ENCODE measurements around the gene C22orf39.

DNA sequence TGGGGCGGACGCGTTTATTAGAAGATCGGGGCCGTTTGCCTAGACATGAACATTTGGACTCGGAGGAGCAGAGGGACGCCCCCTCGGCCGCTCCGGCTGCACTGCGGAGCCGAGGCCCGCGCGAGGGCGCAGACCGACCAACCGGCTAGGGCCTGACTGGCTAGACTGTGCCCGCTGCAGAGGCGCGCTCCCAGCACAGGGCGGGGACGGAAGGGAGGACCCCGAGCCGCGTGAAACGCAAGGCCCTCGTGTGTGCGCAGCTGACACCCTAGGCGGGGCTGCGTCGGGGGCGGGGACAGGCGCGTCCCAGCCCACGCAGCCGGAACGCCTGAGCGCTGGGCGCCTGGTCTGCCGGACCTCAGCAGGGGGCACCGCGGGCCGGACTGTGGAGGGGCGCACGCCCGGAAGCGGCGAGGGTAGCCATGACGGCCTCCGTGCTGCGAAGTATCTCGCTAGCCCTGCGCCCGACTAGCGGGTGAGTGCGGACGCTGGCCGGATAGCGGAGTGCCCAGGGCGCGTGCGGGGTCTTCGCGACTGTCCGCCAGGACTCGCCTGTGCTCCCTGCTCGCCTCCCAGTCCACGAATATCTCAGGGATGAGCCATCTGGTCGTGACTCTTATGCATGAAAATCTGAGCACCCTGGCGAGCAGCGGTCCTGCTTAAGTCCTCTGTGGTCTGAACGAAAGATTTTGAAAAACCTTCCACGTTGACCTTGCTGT is 15.2 kb downstream of the C22orf39 start, which contains the start of gene MRPL40:
- TF ChIP-seq POLR2A (IDR thresholded peaks at IDR 0.05; ENCODE audit: low read length) (peak; percentile 82), RFX5 (IDR thresholded peaks at IDR 0.05) (0 out of 2 replicates have a peak, but pooled peaks have one; percentile 40)
- TF ChIP-seq, protein P1, sequence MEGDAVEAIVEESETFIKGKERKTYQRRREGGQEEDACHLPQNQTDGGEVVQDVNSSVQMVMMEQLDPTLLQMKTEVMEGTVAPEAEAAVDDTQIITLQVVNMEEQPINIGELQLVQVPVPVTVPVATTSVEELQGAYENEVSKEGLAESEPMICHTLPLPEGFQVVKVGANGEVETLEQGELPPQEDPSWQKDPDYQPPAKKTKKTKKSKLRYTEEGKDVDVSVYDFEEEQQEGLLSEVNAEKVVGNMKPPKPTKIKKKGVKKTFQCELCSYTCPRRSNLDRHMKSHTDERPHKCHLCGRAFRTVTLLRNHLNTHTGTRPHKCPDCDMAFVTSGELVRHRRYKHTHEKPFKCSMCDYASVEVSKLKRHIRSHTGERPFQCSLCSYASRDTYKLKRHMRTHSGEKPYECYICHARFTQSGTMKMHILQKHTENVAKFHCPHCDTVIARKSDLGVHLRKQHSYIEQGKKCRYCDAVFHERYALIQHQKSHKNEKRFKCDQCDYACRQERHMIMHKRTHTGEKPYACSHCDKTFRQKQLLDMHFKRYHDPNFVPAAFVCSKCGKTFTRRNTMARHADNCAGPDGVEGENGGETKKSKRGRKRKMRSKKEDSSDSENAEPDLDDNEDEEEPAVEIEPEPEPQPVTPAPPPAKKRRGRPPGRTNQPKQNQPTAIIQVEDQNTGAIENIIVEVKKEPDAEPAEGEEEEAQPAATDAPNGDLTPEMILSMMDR (IDR thresholded peaks at IDR 0.05): no peak
- TF ChIP-seq, protein P2, sequence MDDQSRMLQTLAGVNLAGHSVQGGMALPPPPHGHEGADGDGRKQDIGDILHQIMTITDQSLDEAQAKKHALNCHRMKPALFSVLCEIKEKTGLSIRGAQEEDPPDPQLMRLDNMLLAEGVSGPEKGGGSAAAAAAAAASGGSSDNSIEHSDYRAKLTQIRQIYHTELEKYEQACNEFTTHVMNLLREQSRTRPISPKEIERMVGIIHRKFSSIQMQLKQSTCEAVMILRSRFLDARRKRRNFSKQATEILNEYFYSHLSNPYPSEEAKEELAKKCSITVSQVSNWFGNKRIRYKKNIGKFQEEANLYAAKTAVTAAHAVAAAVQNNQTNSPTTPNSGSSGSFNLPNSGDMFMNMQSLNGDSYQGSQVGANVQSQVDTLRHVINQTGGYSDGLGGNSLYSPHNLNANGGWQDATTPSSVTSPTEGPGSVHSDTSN (IDR thresholded peaks at IDR 0.05): peak; percentile 62; the same call in 1 of the 2 replicates
